ENCODE results near the gene FANCC.

Gene FANCC

GRCh38 chr9:95182854-95183563 is 134.5 kb downstream of the FANCC start:
- DNase-seq = no peak

- no peak for DNase-seq
These were observed 135.7 kb downstream of the FANCC start for GRCh38 chr9:95181835-95182234.

GRCh38 chr9:95181226-95181818 is 136.2 kb downstream of the FANCC start:
- DNase-seq = no peak

- no peak for DNase-seq
These were observed 139.9 kb downstream of the FANCC start for GRCh38 chr9:95177617-95178016.

GRCh38 chr9:95176755-95177319 is 140.7 kb downstream of the FANCC start:
- no peak for DNase-seq

- DNase-seq = no peak
These were observed 142.0 kb downstream of the FANCC start for GRCh38 chr9:95175523-95175922.

GRCh38 chr9:95174038-95174437 is 143.5 kb downstream of the FANCC start:
- no peak for DNase-seq

GRCh38 chr9:95171596-95171995 is 145.9 kb downstream of the FANCC start:
- DNase-seq = no peak

- no peak for DNase-seq
These were observed 146.5 kb downstream of the FANCC start for GRCh38 chr9:95171001-95171400.

- DNase-seq = peak; percentile 38
These were observed 149.5 kb downstream of the FANCC start for GRCh38 chr9:95167998-95168397.

GRCh38 chr9:95165004-95165403 is 152.5 kb downstream of the FANCC start:
- no peak for DNase-seq

- no peak for DNase-seq
These were observed 159.9 kb downstream of the FANCC start for GRCh38 chr9:95157481-95158151.

GRCh38 chr9:95156074-95156473 is 161.4 kb downstream of the FANCC start:
- DNase-seq = no peak

- no peak for DNase-seq
These were observed 162.3 kb downstream of the FANCC start for GRCh38 chr9:95155220-95155619.

- DNase-seq = no peak
These were observed 166.6 kb downstream of the FANCC start for GRCh38 chr9:95150903-95151302.

GRCh38 chr9:95148208-95148520 is 169.3 kb downstream of the FANCC start:
- no peak for DNase-seq

- no peak for DNase-seq
These were observed 169.9 kb downstream of the FANCC start for GRCh38 chr9:95147452-95148207.

GRCh38 chr9:95143591-95144561 is 173.6 kb downstream of the FANCC start:
- no peak for DNase-seq

- DNase-seq = no peak
These were observed 174.8 kb downstream of the FANCC start for GRCh38 chr9:95142728-95143127.

- no peak for DNase-seq
These were observed 175.2 kb downstream of the FANCC start for GRCh38 chr9:95142315-95142714.

GRCh38 chr9:95140821-95141220 is 176.7 kb downstream of the FANCC start:
- no peak for DNase-seq

- DNase-seq = no peak
These were observed 178.4 kb downstream of the FANCC start for GRCh38 chr9:95139126-95139525.

Measured in stimulated activated CD4-positive, alpha-beta T cell treated with anti-CD3 and anti-CD28 coated beads, Interleukin-12 subunit alpha, Interleukin-12 subunit beta, amount 100 ng/mL, for 4 hours (primary cell).